HepG2 (cell line): ENCODE data around the gene SPNS1.

Source experiments
- CBX5 ChIP-seq: sonication (generic); formaldehyde crosslinking; IDR thresholded peaks from 2 replicates; pipeline ENCODE4 v1.4.0; 2020; ENCODE audit warnings: missing genetic modification reagents, borderline replicate concordance
- MAZ ChIP-seq, 2 experiments: sonication (generic) in 1 of 2; formaldehyde crosslinking in 1 of 2; IDR thresholded peaks; 2 replicates each; pipeline versions ENCODE4 v1.5.0 to v1.6.1; 2012 to 2020; ENCODE audit warnings: low read depth in 2 of 2, mild to moderate bottlenecking in 2 of 2, borderline replicate concordance in 1 of 2, improper control_type of control experiment in 1 of 2, low read length in 1 of 2, missing genetic modification reagents in 1 of 2, moderate library complexity in 1 of 2
- MEIS2 ChIP-seq: sonication (generic); formaldehyde crosslinking; IDR thresholded peaks from 2 replicates; pipeline ENCODE4 v1.9.0; 2021; ENCODE audit warnings: mild to moderate bottlenecking, missing genetic modification reagents
- SMAD1 ChIP-seq: sonication (generic); formaldehyde crosslinking; IDR thresholded peaks from 2 replicates; pipeline ENCODE4 v1.4.0; 2020; ENCODE audit warnings: missing genetic modification reagents, low read depth, mild to moderate bottlenecking, borderline replicate concordance
- THYN1 ChIP-seq: sonication (generic); formaldehyde crosslinking; IDR thresholded peaks from 2 replicates; pipeline ENCODE4 v1.8.1; 2023; ENCODE audit warnings: low read depth, mild to moderate bottlenecking, moderate library complexity, missing genetic modification reagents, borderline replicate concordance
- ZNF234 ChIP-seq: sonication (generic); formaldehyde crosslinking; conservative IDR thresholded peaks from 2 replicates; pipeline ENCODE4 v1.5.1; 2020; ENCODE audit warnings: mild to moderate bottlenecking, missing genetic modification reagents
- ZNF350 ChIP-seq: sonication (generic); formaldehyde crosslinking; IDR thresholded peaks from 2 replicates; pipeline ENCODE4 v1.4.0; 2020; ENCODE audit warnings: mild to moderate bottlenecking, low read depth, missing genetic modification reagents, borderline replicate concordance
- ZNF607 ChIP-seq: sonication (generic); formaldehyde crosslinking; IDR thresholded peaks from 2 replicates; pipeline ENCODE4 v1.5.1; 2020; ENCODE audit warnings: missing genetic modification reagents, mild to moderate bottlenecking, borderline replicate concordance
- TF ChIP-seq, protein P1 (sequence below): IDR thresholded peaks from 2 replicates; pipeline ENCODE4 v1.6.1; 2016; ENCODE audit warnings: control low read depth
- TF ChIP-seq, protein P2 (sequence below): sonication (generic); formaldehyde crosslinking; IDR thresholded peaks from 2 replicates; pipeline ENCODE4 v1.5.0; 2020; ENCODE audit warnings: mild to moderate bottlenecking, missing genetic modification reagents, moderate library complexity
- TF ChIP-seq, protein P3 (sequence below): sonication (generic); formaldehyde crosslinking; IDR thresholded peaks from 2 replicates; pipeline ENCODE4 v1.4.0; 2020; ENCODE audit warnings: missing genetic modification reagents, borderline replicate concordance

DNA sequence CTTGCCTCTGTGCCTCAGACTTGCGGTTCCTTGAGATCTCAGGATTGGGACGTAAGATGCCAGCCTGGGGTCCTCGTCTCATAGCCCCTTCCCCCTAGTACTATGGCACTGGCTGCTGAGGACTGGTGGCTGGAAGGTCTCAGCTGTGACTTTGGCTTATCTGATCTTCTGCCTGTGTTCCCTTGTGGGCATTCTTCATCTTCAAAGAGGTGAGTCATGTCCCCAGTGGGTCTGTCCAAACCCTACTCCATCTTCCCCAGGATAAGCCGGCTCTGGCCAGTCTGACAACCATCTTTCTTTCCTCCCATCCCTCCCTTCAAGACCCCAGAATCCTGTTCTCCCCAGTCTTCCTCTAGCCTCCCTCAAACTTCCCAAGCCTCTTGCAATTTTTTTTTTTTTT, 39.2 kb upstream of the SPNS1 start:
- TF ChIP-seq, protein P1, sequence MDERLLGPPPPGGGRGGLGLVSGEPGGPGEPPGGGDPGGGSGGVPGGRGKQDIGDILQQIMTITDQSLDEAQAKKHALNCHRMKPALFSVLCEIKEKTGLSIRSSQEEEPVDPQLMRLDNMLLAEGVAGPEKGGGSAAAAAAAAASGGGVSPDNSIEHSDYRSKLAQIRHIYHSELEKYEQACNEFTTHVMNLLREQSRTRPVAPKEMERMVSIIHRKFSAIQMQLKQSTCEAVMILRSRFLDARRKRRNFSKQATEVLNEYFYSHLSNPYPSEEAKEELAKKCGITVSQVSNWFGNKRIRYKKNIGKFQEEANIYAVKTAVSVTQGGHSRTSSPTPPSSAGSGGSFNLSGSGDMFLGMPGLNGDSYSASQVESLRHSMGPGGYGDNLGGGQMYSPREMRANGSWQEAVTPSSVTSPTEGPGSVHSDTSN (CRISPR knock-in tag) = no peak
- TF ChIP-seq ZNF350 (CRISPR knock-in tag) = no peak
- TF ChIP-seq MEIS2 (CRISPR knock-in tag) = no peak
- TF ChIP-seq, protein P2, sequence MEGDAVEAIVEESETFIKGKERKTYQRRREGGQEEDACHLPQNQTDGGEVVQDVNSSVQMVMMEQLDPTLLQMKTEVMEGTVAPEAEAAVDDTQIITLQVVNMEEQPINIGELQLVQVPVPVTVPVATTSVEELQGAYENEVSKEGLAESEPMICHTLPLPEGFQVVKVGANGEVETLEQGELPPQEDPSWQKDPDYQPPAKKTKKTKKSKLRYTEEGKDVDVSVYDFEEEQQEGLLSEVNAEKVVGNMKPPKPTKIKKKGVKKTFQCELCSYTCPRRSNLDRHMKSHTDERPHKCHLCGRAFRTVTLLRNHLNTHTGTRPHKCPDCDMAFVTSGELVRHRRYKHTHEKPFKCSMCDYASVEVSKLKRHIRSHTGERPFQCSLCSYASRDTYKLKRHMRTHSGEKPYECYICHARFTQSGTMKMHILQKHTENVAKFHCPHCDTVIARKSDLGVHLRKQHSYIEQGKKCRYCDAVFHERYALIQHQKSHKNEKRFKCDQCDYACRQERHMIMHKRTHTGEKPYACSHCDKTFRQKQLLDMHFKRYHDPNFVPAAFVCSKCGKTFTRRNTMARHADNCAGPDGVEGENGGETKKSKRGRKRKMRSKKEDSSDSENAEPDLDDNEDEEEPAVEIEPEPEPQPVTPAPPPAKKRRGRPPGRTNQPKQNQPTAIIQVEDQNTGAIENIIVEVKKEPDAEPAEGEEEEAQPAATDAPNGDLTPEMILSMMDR (CRISPR knock-in tag) = no peak
- TF ChIP-seq ZNF607 (CRISPR knock-in tag) = no peak
- no peak for TF ChIP-seq SMAD1
- no peak for TF ChIP-seq ZNF234 (CRISPR knock-in tag)
- TF ChIP-seq CBX5 (CRISPR knock-in tag) = no peak
- TF ChIP-seq THYN1 (CRISPR knock-in tag) = no peak
- TF ChIP-seq, protein P3, sequence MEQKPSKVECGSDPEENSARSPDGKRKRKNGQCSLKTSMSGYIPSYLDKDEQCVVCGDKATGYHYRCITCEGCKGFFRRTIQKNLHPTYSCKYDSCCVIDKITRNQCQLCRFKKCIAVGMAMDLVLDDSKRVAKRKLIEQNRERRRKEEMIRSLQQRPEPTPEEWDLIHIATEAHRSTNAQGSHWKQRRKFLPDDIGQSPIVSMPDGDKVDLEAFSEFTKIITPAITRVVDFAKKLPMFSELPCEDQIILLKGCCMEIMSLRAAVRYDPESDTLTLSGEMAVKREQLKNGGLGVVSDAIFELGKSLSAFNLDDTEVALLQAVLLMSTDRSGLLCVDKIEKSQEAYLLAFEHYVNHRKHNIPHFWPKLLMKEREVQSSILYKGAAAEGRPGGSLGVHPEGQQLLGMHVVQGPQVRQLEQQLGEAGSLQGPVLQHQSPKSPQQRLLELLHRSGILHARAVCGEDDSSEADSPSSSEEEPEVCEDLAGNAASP (CRISPR knock-in tag) = no peak
- TF ChIP-seq MAZ (IDR thresholded peaks at IDR 0.05; ENCODE audit: borderline replicate concordance, low read depth, low read length) = no peak
- TF ChIP-seq MAZ (CRISPR knock-in tag; IDR thresholded peaks at IDR 0.05; ENCODE audit: low read depth) = no peak
